CD4-positive, alpha-beta T cell treated with Interleukin-21 for 1 hour (primary cell): ENCODE results near the gene RBPJL.

Experiments used
- DNase-seq: peaks from one replicate; pipeline ENCODE4 v3.0.0-alpha.2; 2020

Gene RBPJL

GRCh38 chr20:45317826-45318225 is 11.2 kb downstream of the RBPJL start:
- DNase-seq: no peak

GRCh38 chr20:45318386-45318939 is 11.8 kb downstream of the RBPJL start:
- no peak for DNase-seq

GRCh38 chr20:45318948-45319347 is 12.3 kb downstream of the RBPJL start:
- no peak for DNase-seq

- peak; percentile 39 for DNase-seq
These were observed 14.4 kb downstream of the RBPJL start for GRCh38 chr20:45320948-45321595.

GRCh38 chr20:45322952-45323383 is 16.3 kb downstream of the RBPJL start:
- DNase-seq: peak; percentile 18

- no peak for DNase-seq
These were observed 17.1 kb downstream of the RBPJL start for GRCh38 chr20:45323731-45324130.

GRCh38 chr20:45325371-45325770 is 18.7 kb downstream of the RBPJL start:
- DNase-seq: no peak

- DNase-seq: no peak
These were observed 21.8 kb downstream of the RBPJL start for GRCh38 chr20:45328451-45328850.

GRCh38 chr20:45329497-45330319 is 23.1 kb downstream of the RBPJL start:
- no peak for DNase-seq

- no peak for DNase-seq
These were observed 23.8 kb downstream of the RBPJL start for GRCh38 chr20:45330476-45330875.

GRCh38 chr20:45336530-45337366 is 30.1 kb downstream of the RBPJL start:
- no peak for DNase-seq

GRCh38 chr20:45337367-45338120 is 30.9 kb downstream of the RBPJL start:
- DNase-seq: no peak

- DNase-seq: no peak
These were observed 31.7 kb downstream of the RBPJL start for GRCh38 chr20:45338121-45339030.

GRCh38 chr20:45339084-45339483 is 32.4 kb downstream of the RBPJL start:
- no peak for DNase-seq

- DNase-seq: no peak
These were observed 33.2 kb downstream of the RBPJL start for GRCh38 chr20:45339799-45340198.

- no peak for DNase-seq
These were observed 33.7 kb downstream of the RBPJL start for GRCh38 chr20:45340236-45340847.

- no peak for DNase-seq
These were observed 34.3 kb downstream of the RBPJL start for GRCh38 chr20:45340951-45341350.

- DNase-seq: no peak
These were observed 34.9 kb downstream of the RBPJL start for GRCh38 chr20:45341579-45341938.

GRCh38 chr20:45341939-45342854 is 35.6 kb downstream of the RBPJL start:
- DNase-seq: no peak
